Measurements from ENCODE around the gene RXRB. TPM values are rescaled to one million over a fixed set of nuclear protein-coding genes. Genes with fewer than 3 reads are reported as not detected.

The RXRB gene
- total RNA-seq, 1 experiment from 2014 or later, result 49.9 TPM

- TF ChIP-seq ZBTB33 (IDR thresholded peaks at IDR 0.05; ENCODE audit: extremely low read depth, insufficient replicate concordance, low read length) (no peak), ATF3 (IDR thresholded peaks at IDR 0.05) (no peak), YY1 (IDR thresholded peaks at IDR 0.05; ENCODE audit: extremely low read depth, insufficient replicate concordance, low read depth, low read length) (no peak), EGR1 (IDR thresholded peaks at IDR 0.05; ENCODE audit: low read depth) (peak; percentile 90), FOSL1 (IDR thresholded peaks at IDR 0.05; ENCODE audit: low read depth) (no peak; the same call in 1 of the 2 replicates), ZNF274 (IDR thresholded peaks at IDR 0.05; ENCODE audit: low read depth, low read length) (no peak), RAD21 (IDR thresholded peaks at IDR 0.05; ENCODE audit: low read depth) (no peak), POLR2A (IDR thresholded peaks at IDR 0.05; ENCODE audit: borderline replicate concordance, extremely low read depth, insufficient read depth, insufficient read length) (peak; percentile 65), REST (IDR thresholded peaks at IDR 0.05; ENCODE audit: low read depth) (no peak)
Measured at GRCh38 chr6:33248932-33249731, 48.7 kb upstream of the RXRB start (continued).

Data from HCT116 (cell line).